Muscle of arm (tissue), 12 donors: ENCODE data around the gene KCNC4. TPM values are rescaled to one million over a fixed set of nuclear protein-coding genes. Genes with fewer than 3 reads are reported as not detected.

Experiments
- DNase-seq: peaks from one replicate; pipeline ENCODE4 v3.0.0-alpha.2; 2013
- polyA plus RNA-seq, 12 donors: library from polyadenylated mRNA; unstranded; fragments of 120-200 nt; gene quantifications; one replicate each; pipeline ENCODE4 v1.2.1, GENCODE V29; 2013; ENCODE audit not compliant: insufficient read length in 12 of 12

The KCNC4 gene
- polyA plus RNA-seq, 12 donors, result 4.7 to 21.9 (median 7.6) TPM; not detected in 1

GRCh38 chr1:110228869-110229268, 18.8 kb downstream of the KCNC4 start:
- DNase-seq, result no peak

DNA sequence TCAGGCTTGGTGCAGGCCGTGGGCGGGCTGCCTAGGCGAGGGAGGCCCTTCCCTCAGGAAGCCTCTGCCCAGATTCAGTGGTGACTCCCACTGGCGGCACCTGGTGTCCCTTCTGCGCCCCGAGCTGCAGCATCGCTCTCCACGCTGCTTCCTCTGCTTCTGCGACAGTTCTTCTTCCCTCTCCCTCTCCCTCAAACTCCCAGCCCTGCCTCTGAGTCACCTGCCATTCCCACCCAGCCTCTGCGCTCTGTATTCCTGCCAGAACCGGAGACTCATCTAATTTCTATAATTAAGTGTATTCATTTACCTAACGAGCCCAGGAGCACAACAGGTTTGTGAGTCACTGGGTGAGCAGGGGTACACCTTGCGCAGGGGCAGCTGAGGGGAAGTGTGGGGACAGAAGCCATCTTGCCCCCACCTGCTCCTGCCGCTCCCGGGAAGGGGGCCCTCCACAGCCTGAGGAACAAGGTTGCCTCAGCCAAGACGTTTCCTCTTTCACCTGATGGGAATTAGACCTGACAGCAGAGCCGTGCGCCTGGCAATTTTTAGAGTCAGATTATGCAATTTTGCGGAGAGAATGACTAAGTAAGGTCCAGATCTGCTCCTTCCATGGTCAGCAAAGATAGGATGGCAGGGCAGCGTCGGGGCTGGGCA, 19.4 kb downstream of the KCNC4 start:
- DNase-seq, result no peak

GRCh38 chr1:110230381-110231199, 20.5 kb downstream of the KCNC4 start:
- DNase-seq, result no peak

GRCh38 chr1:110233861-110234260, 23.7 kb downstream of the KCNC4 start:
- no peak for DNase-seq

GRCh38 chr1:110234691-110235090, 24.6 kb downstream of the KCNC4 start:
- DNase-seq, result no peak

DNA sequence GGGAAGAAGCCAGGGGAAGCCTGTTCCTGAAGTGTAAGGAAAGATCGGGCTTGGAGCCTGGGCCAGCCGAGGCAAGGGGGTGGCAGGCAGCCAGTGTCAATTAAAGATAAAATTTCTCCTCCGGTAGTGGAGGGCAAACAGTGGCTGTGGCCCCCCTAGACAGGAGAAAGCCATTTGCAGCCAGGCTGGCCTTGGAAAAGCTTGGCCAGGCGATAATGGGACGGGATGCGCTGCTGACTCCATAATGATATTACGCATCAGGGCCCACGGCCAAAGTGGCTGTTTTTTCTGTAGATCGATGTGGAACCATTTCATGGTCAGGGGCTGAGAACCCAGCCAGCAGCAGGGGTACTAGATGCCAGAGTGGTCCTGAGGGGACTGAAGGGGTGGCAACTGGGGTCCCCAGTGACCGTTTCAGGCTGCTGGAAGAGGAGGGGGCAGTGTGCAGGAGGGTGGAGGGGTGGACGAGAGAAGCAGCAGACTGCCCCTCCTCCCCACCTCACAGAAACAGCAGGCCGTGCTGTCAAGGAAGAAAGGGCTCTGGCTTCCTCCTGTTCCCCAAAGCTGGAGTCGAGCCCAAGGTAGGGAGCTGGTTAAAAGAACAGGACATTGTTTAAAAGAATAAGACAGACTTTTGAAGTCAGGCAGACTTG, 25.2 kb downstream of the KCNC4 start:
- no peak for DNase-seq

DNA sequence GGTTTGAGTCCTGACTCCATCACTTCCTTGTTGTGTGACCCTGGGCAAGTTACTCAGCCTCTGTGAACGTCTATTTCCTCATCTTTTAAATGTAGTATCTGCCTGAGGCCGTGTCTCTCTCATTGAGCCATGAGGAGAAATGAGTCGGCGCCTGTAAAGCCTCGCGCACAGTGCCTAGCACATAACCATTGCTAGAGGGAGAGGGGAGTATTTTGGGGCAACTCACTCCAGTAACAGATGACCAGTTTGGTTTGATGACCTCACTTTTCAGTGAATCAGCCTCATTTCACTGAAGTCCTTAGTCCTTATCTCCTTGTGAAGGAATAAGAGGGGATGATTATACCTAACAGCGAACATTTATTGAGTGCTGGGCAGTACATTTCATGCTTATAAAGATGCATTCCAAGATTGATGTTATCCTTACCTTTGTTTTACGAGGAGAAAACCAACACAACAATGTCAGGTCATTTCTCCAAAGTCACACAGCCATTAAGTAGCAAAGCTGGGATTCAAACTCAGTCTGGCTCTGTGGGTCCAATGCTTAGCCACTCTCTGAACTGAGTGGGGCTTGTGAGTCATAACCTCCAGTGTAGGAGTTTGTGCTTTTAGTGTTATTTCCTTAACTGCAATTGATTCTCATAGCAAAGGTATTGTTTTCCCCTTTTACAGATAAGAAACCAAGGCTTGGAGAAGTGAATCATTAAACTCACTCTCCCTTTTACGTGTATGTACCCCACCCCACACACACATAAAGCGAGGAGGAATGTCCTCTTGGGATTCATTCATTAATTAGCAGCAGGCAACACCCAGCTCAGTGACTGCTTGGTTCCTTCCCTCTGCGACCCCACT, 25.9 kb downstream of the KCNC4 start:
- no peak for DNase-seq

- no peak for DNase-seq
Measured at GRCh38 chr1:110237386-110238152, 27.5 kb downstream of the KCNC4 start.

- DNase-seq, result no peak
Measured at GRCh38 chr1:110239441-110240430, 29.6 kb downstream of the KCNC4 start.

DNA sequence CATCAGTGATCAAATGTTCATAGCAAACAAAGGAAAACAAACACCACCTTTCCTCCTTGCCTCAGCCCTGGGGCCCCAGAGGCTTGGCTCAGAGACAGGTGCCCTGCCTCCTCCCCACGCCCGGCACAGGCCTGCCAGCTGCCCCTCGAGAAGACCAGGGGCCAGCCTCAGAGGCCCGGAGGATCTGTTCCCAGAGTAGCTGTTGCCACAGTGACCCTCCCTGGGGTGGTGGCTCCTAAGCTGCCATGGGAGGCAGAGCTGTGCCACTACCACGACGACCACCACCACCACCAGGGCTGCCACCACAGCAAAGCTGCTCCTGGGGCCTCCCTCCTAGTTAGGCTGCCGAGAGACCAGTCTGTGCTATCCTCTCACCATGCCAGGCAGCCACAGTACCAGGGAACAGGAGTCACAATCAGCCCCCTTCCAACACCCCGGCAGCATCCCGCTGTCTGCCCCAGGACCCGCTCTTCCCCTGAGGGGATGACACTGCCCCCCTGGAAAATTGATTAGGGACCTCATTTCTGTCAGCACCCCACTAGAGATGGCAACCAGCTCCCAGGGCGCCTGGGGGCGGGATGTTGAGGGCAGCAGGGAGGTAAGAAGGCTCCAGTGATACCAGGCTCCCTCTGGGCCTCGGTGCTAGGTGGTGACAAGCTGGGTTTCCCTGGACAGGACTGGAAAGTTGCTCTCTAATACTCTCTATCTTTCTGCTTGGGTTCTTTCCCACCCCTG, 30.5 kb downstream of the KCNC4 start:
- DNase-seq, result no peak

- DNase-seq, result no peak
Measured at GRCh38 chr1:110241516-110241915, 31.4 kb downstream of the KCNC4 start.

DNA sequence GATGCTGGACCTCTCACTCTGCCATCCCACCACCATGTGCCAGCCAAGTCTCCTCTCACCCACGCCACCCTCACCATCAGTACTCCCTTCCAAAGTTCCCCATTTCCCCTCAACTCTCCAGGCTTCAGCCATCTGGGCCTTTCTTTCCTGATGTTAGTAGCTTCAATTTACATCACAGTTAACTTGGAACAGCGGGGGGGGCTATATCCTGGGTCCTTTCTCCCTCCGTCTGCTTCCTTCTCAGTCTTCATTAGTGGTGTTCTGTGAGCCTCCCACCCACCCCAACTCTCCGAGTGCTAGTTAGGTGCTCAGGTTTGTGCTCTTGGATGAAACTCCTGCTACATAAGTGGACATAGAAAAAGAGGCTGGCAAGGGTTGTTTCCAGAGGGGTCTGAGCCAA, 31.9 kb downstream of the KCNC4 start:
- DNase-seq, result no peak

- no peak for DNase-seq
Measured at GRCh38 chr1:110242731-110243130, 32.6 kb downstream of the KCNC4 start.

- no peak for DNase-seq
Measured at GRCh38 chr1:110243146-110243545, 33.0 kb downstream of the KCNC4 start.

DNA sequence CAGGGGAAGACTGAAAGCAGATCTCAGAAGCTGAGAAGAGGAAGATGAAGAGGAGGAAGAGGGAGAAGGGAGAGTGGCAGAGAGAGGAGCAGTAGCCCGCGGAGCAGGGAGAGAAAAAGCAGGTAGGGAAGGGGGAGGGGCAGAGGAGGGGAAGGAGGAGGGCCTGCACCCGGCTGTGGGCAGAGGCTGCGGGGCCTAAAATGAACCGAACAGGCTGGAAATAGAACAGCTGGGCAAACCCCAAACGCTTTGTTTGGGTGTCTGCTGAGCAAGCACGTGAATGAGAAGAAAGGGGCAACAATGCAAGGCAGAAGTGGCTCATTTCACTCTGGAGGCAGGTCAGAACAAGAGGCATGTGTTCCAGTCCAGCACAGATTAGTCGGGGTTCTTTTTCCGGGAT, 33.5 kb downstream of the KCNC4 start:
- DNase-seq, result no peak

- no peak for DNase-seq
Measured at GRCh38 chr1:110245876-110246620, 35.9 kb downstream of the KCNC4 start.

GRCh38 chr1:110248746-110249145, 38.6 kb downstream of the KCNC4 start:
- DNase-seq, result no peak

DNA sequence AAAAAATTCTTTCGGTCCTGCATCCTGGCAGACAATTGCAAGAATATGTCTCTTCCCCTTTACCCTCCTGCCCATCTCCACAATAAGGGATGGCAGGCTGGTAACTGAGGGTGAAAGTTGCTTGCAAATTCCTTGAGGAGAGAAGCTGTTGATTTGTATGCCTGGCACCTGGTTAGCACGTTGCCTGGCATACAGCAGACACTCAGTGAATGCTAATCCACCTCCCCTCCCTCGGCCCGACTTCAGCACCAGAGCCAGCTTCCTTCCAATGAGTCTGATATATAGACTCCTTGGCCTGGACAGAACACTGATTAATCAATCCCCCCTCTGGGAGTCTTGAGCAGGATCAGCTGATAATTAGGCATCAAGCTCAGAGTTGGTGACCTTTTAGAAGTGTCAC, 39.1 kb downstream of the KCNC4 start:
- DNase-seq, result no peak
